ENCODE measurements around the gene GBP3.

DNA sequence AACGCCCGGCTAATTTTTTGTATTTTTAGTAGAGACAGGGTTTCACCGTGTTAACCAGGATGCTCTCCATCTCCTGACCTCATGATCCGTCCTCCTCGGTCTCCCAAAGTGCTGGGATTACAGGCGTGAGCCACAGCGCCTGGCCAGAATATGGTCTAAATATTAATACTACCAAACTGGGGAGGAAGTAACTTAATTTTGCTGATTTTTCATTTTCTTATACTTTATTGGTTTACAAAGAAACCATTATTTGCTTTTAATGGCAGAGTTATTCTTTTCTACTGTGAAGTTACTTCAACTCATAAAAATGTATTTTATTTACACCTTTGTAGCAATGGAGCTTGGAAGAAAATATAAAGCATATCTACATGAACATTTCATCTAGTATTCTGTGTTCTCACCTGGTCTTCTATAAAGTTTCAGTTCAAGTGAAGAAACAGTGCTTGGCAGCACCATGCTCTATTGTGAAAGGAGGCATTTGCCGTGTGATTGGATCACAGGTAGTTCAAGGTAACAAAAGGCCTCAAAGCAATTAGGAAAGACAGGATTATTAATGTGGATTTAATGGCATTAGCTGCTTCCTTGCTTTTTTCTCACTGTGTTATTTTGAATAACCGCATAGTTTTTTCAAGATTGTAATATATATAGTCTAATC is 28.8 kb upstream of the GBP3 start:
- TF ChIP-seq, protein P1, sequence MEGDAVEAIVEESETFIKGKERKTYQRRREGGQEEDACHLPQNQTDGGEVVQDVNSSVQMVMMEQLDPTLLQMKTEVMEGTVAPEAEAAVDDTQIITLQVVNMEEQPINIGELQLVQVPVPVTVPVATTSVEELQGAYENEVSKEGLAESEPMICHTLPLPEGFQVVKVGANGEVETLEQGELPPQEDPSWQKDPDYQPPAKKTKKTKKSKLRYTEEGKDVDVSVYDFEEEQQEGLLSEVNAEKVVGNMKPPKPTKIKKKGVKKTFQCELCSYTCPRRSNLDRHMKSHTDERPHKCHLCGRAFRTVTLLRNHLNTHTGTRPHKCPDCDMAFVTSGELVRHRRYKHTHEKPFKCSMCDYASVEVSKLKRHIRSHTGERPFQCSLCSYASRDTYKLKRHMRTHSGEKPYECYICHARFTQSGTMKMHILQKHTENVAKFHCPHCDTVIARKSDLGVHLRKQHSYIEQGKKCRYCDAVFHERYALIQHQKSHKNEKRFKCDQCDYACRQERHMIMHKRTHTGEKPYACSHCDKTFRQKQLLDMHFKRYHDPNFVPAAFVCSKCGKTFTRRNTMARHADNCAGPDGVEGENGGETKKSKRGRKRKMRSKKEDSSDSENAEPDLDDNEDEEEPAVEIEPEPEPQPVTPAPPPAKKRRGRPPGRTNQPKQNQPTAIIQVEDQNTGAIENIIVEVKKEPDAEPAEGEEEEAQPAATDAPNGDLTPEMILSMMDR (IDR thresholded peaks at IDR 0.05 in 4 of 5, conservative IDR thresholded peaks at IDR 0.05 in 1 of 5) = no peak
- no peak for TF ChIP-seq POLR2A (IDR thresholded peaks at IDR 0.05)

Data from gastrocnemius medialis (tissue), 4 donors.